ENCODE measurements around the gene TENM4.
"Not testable (repeated sequence)": the region's sequence is repeated elsewhere in the genome, so short reads cannot be mapped to it uniquely, and the experiment has no call there.

TENM4 gene

GRCh38 chr11:79195209-79195608 is 245.6 kb downstream of the TENM4 start:
- Histone ChIP-seq H3K4me3 (ENCODE audit: extremely low read depth, insufficient read depth, low read length, poor library complexity, severe bottlenecking) (no peak overlapping the region), H3K36me3 (ENCODE audit: control insufficient read depth, insufficient read depth, low read length) (no peaks in the 10 kb centered on the region), H3K4me1 (ENCODE audit: control insufficient read depth, insufficient read depth, low read length, poor library complexity, severe bottlenecking) (no peaks in the 10 kb centered on the region), H3K27ac (ENCODE audit: low read depth, low read length, severe bottlenecking) (no peak overlapping the region), H3K9me3 (ENCODE audit: control insufficient read depth, low read length) (peaks cover 3% of the 10 kb centered on the region)
- 90 to 91% methylated on average over 4 of the region's 4 CpGs for WGBS, 2 experiments (ENCODE audit: insufficient coverage in 2 of 2)

- WGBS, 2 experiments (ENCODE audit: insufficient coverage in 2 of 2): 81 to 100% methylated on average over 1 to 5 of the region's 7 CpGs
- no peak overlapping the region for H3K27ac ChIP-seq (ENCODE audit: low read depth, low read length, severe bottlenecking)
- H3K9me3 ChIP-seq (ENCODE audit: control insufficient read depth, low read length): peaks cover 3% of the 10 kb centered on the region
- H3K4me3 ChIP-seq (ENCODE audit: extremely low read depth, insufficient read depth, low read length, poor library complexity, severe bottlenecking): no peak overlapping the region
- H3K4me1 ChIP-seq (ENCODE audit: control insufficient read depth, insufficient read depth, low read length, poor library complexity, severe bottlenecking): no peaks in the 10 kb centered on the region
- H3K36me3 ChIP-seq (ENCODE audit: control insufficient read depth, insufficient read depth, low read length): no peaks in the 10 kb centered on the region
These were observed 247.0 kb downstream of the TENM4 start for GRCh38 chr11:79193663-79194310.

- Histone ChIP-seq H3K9me3 (ENCODE audit: control insufficient read depth, low read length) (peaks cover 9% of the 10 kb centered on the region), H3K4me3 (ENCODE audit: extremely low read depth, insufficient read depth, low read length, poor library complexity, severe bottlenecking) (no peak overlapping the region), H3K4me1 (ENCODE audit: control insufficient read depth, insufficient read depth, low read length, poor library complexity, severe bottlenecking) (no peaks in the 10 kb centered on the region), H3K27ac (ENCODE audit: low read depth, low read length, severe bottlenecking) (no peak overlapping the region), H3K36me3 (ENCODE audit: control insufficient read depth, insufficient read depth, low read length) (no peaks in the 10 kb centered on the region)
- WGBS, 2 experiments (ENCODE audit: insufficient coverage in 2 of 2): 40 to 70% methylated on average over 1 to 2 of the region's 2 CpGs
These were observed 248.0 kb downstream of the TENM4 start for GRCh38 chr11:79192836-79193235.

- H3K4me3 ChIP-seq (ENCODE audit: extremely low read depth, insufficient read depth, low read length, poor library complexity, severe bottlenecking); H3K27ac ChIP-seq (ENCODE audit: low read depth, low read length, severe bottlenecking); H3K4me1 ChIP-seq (ENCODE audit: control insufficient read depth, insufficient read depth, low read length, poor library complexity, severe bottlenecking); H3K36me3 ChIP-seq (ENCODE audit: control insufficient read depth, insufficient read depth, low read length): not testable (repeated sequence)
- H3K9me3 ChIP-seq (ENCODE audit: control insufficient read depth, low read length): peaks cover 13% of the 10 kb centered on the region
- 98 to 100% methylated on average over 4 to 10 of the region's 29 CpGs for WGBS, 2 experiments (ENCODE audit: insufficient coverage in 2 of 2)
These were observed 249.1 kb downstream of the TENM4 start for GRCh38 chr11:79191716-79192115.

GRCh38 chr11:79190553-79190952 is 250.3 kb downstream of the TENM4 start:
- H3K27ac ChIP-seq (ENCODE audit: low read depth, low read length, severe bottlenecking); H3K4me3 ChIP-seq (ENCODE audit: extremely low read depth, insufficient read depth, low read length, poor library complexity, severe bottlenecking); H3K4me1 ChIP-seq (ENCODE audit: control insufficient read depth, insufficient read depth, low read length, poor library complexity, severe bottlenecking); H3K36me3 ChIP-seq (ENCODE audit: control insufficient read depth, insufficient read depth, low read length): not testable (repeated sequence)
- H3K9me3 ChIP-seq (ENCODE audit: control insufficient read depth, low read length): peaks cover 13% of the 10 kb centered on the region
- WGBS, 2 experiments (ENCODE audit: insufficient coverage in 2 of 2): no CpG with 5 or more reads among the region's 10 CpGs

- 86 to 100% methylated on average over 4 of the region's 7 CpGs for WGBS, 2 experiments (ENCODE audit: insufficient coverage in 2 of 2)
- Histone ChIP-seq H3K9me3 (ENCODE audit: control insufficient read depth, low read length) (peaks cover 13% of the 10 kb centered on the region), H3K36me3 (ENCODE audit: control insufficient read depth, insufficient read depth, low read length) (no peaks in the 10 kb centered on the region), H3K27ac (ENCODE audit: low read depth, low read length, severe bottlenecking) (no peak overlapping the region), H3K4me1 (ENCODE audit: control insufficient read depth, insufficient read depth, low read length, poor library complexity, severe bottlenecking) (no peaks in the 10 kb centered on the region), H3K4me3 (ENCODE audit: extremely low read depth, insufficient read depth, low read length, poor library complexity, severe bottlenecking) (no peak overlapping the region)
These were observed 251.2 kb downstream of the TENM4 start for GRCh38 chr11:79189601-79190000.

- WGBS, 2 experiments (ENCODE audit: insufficient coverage in 2 of 2): no CpG with 5 or more reads among the region's 2 CpGs
- Histone ChIP-seq H3K9me3 (ENCODE audit: control insufficient read depth, low read length) (peaks cover 13% of the 10 kb centered on the region), H3K4me3 (ENCODE audit: extremely low read depth, insufficient read depth, low read length, poor library complexity, severe bottlenecking) (no peak overlapping the region)
These were observed 251.8 kb downstream of the TENM4 start for GRCh38 chr11:79189055-79189454.

GRCh38 chr11:79186669-79187068 is 254.2 kb downstream of the TENM4 start:
- no peaks in the 10 kb centered on the region for H3K4me1 ChIP-seq (ENCODE audit: control insufficient read depth, insufficient read depth, low read length, poor library complexity, severe bottlenecking)
- H3K27ac ChIP-seq (ENCODE audit: low read depth, low read length, severe bottlenecking): no peak overlapping the region
- H3K36me3 ChIP-seq (ENCODE audit: control insufficient read depth, insufficient read depth, low read length): no peaks in the 10 kb centered on the region
- no CpG with 5 or more reads among the region's 3 CpGs for WGBS, 2 experiments (ENCODE audit: insufficient coverage in 2 of 2)
- H3K9me3 ChIP-seq (ENCODE audit: control insufficient read depth, low read length): peaks cover 10% of the 10 kb centered on the region
- H3K4me3 ChIP-seq (ENCODE audit: extremely low read depth, insufficient read depth, low read length, poor library complexity, severe bottlenecking): no peak overlapping the region

More at GRCh38 chr11:79189055-79189454, 251.8 kb downstream of the TENM4 start:
- Histone ChIP-seq H3K36me3 (ENCODE audit: control insufficient read depth, insufficient read depth, low read length) (no peaks in the 10 kb centered on the region), H3K4me1 (ENCODE audit: control insufficient read depth, insufficient read depth, low read length, poor library complexity, severe bottlenecking) (no peaks in the 10 kb centered on the region), H3K27ac (ENCODE audit: low read depth, low read length, severe bottlenecking) (no peak overlapping the region)

GRCh38 chr11:79185351-79185750 is 255.5 kb downstream of the TENM4 start:
- Histone ChIP-seq H3K4me1 (ENCODE audit: control insufficient read depth, insufficient read depth, low read length, poor library complexity, severe bottlenecking) (no peaks in the 10 kb centered on the region), H3K4me3 (ENCODE audit: extremely low read depth, insufficient read depth, low read length, poor library complexity, severe bottlenecking) (no peak overlapping the region), H3K9me3 (ENCODE audit: control insufficient read depth, low read length) (peaks cover 10% of the 10 kb centered on the region), H3K27ac (ENCODE audit: low read depth, low read length, severe bottlenecking) (no peak overlapping the region), H3K36me3 (ENCODE audit: control insufficient read depth, insufficient read depth, low read length) (no peaks in the 10 kb centered on the region)
- 100% methylated on average over 1 of the region's 1 CpG; no CpG with 5 or more reads in 1 of the 2 experiments for WGBS, 2 experiments (ENCODE audit: insufficient coverage in 2 of 2)

- Histone ChIP-seq H3K27ac (ENCODE audit: low read depth, low read length, severe bottlenecking) (no peak overlapping the region), H3K9me3 (ENCODE audit: control insufficient read depth, low read length) (peaks cover 10% of the 10 kb centered on the region), H3K4me1 (ENCODE audit: control insufficient read depth, insufficient read depth, low read length, poor library complexity, severe bottlenecking) (no peaks in the 10 kb centered on the region), H3K36me3 (ENCODE audit: control insufficient read depth, insufficient read depth, low read length) (no peaks in the 10 kb centered on the region), H3K4me3 (ENCODE audit: extremely low read depth, insufficient read depth, low read length, poor library complexity, severe bottlenecking) (no peak overlapping the region)
- 86 to 88% methylated on average over 3 of the region's 4 CpGs for WGBS, 2 experiments (ENCODE audit: insufficient coverage in 2 of 2)
These were observed 256.5 kb downstream of the TENM4 start for GRCh38 chr11:79184285-79184684.

- no peaks in the 10 kb centered on the region for H3K4me1 ChIP-seq (ENCODE audit: control insufficient read depth, insufficient read depth, low read length, poor library complexity, severe bottlenecking)
- WGBS, 2 experiments (ENCODE audit: insufficient coverage in 2 of 2): 88% methylated on average over 1 of the region's 1 CpG; no CpG with 5 or more reads in 1 of the 2 experiments
- H3K9me3 ChIP-seq (ENCODE audit: control insufficient read depth, low read length): peaks cover 3% of the 10 kb centered on the region
- H3K36me3 ChIP-seq (ENCODE audit: control insufficient read depth, insufficient read depth, low read length): no peaks in the 10 kb centered on the region
- H3K27ac ChIP-seq (ENCODE audit: low read depth, low read length, severe bottlenecking): no peak overlapping the region
- no peak overlapping the region for H3K4me3 ChIP-seq (ENCODE audit: extremely low read depth, insufficient read depth, low read length, poor library complexity, severe bottlenecking)
These were observed 258.0 kb downstream of the TENM4 start for GRCh38 chr11:79182794-79183193.
